C4-2B (cell line): Measurements from ENCODE around the gene SFSWAP.

Source experiments
- H3K27ac ChIP-seq: fragments of 450-650 bp; 2 replicates; pipeline ENCODE4 v1.5.1; 2017
- CTCF ChIP-seq: fragments of 450-650 bp; conservative IDR thresholded peaks from 2 replicates; pipeline ENCODE4 v1.5.1; 2017; ENCODE audit warnings: mild to moderate bottlenecking
- ZFX ChIP-seq: fragments of 450-650 bp; IDR thresholded peaks from 2 replicates; pipeline ENCODE4 v1.6.1; 2017

SFSWAP gene

DNA sequence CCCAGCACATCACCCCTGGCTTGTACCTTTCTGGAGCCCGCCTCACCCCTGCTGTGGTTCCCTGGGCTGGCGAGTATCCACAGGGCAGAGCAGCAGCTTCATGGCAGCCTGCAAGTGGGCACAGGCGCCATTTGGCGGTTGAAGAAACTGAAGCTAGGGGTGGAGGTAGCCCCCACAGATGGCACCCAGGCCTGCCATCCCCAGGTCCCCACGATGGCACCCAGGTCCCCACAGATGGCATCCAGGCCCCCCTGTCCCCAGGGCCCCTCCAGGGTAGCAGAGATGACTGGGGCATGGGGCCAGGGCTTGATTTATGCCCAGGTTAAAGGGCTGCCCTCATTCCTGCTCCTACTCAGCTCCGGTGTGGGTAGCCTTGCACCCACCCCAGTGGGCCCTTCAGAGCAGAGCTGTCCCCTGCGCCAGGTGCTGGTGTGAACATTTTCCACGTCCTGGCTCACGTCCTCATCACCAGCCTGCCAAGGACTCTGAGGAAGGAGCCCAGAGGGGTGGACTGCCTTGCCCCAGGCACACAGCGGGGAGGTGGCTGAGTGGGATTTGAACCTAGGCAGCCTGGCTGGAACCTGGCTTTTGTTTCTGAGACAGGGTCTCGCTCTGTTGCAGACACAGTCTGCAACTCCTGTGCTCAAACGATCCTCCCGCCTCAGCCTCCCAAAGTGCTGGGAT lies 126.0 kb downstream of the SFSWAP start:
- TF ChIP-seq CTCF (no peak), ZFX (no peak)
- no peak overlapping the region for H3K27ac ChIP-seq

- TF ChIP-seq CTCF (no peak), ZFX (no peak)
Measured at GRCh38 chr12:131840643-131841416, 129.9 kb downstream of the SFSWAP start.

GRCh38 chr12:131841547-131841946 lies 130.7 kb downstream of the SFSWAP start:
- TF ChIP-seq CTCF (no peak), ZFX (no peak)
- no peak overlapping the region for H3K27ac ChIP-seq

More at GRCh38 chr12:131840643-131841416, 129.9 kb downstream of the SFSWAP start:
- H3K27ac ChIP-seq = no peak overlapping the region

DNA sequence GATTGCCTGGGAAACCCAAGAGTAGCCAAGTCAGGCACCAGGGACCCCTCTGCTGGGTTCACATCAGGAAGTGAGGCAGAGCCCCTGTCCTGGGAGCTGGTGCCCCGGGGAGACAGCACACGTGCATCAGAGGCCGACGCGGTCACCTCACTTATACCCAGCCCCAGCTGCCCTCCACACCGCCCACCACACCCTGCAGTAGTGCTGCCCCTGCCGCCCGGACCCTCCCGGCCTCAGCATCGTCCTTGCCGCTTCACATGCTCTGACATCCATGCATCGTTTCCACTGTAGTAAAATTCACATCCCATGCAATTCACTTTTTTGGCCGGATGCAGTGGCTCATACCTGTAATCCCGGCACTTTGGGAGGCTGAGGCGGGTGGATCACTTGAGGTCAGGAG lies 131.3 kb downstream of the SFSWAP start:
- no peak for TF ChIP-seq CTCF
- TF ChIP-seq ZFX = no peak
- H3K27ac ChIP-seq = no peak overlapping the region

- TF ChIP-seq CTCF (no peak), ZFX (no peak)
- H3K27ac ChIP-seq = no peak overlapping the region
Measured at GRCh38 chr12:131843527-131843926, 132.6 kb downstream of the SFSWAP start.

- no peak overlapping the region for H3K27ac ChIP-seq
- no peak for TF ChIP-seq ZFX
- no peak for TF ChIP-seq CTCF
Measured at GRCh38 chr12:131844140-131844539, 133.2 kb downstream of the SFSWAP start.

GRCh38 chr12:131844656-131845055 lies 133.8 kb downstream of the SFSWAP start:
- no peak overlapping the region for H3K27ac ChIP-seq
- TF ChIP-seq CTCF (no peak), ZFX (no peak)
